Kidney capillary endothelial cell (primary cell): ENCODE data around the gene RAB1A.

Source experiments
- DNase-seq: peaks from one replicate; pipeline ENCODE4 v3.0.0-alpha.2; 2018; ENCODE audit warnings: low spot score

RAB1A gene

DNA sequence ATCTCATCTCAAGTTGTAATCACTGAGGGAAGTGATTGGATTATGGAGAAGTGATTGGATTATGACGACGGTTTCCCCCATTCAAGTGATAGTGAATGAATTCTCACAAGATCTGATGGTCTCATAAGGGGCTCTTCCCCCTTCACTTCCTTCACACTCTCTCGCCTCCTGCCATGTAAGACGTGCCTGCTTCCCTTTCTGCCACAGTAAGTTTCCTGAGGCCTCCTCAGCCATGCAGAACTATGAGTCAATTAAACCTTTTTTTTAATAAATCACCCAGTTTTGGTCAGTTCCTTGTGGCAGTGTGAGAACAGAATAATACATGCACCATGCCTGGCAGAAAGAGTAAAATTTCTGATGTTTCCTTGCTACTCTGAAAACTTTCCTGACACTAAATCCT is 37.1 kb downstream of the RAB1A start:
- no peak for DNase-seq

DNA sequence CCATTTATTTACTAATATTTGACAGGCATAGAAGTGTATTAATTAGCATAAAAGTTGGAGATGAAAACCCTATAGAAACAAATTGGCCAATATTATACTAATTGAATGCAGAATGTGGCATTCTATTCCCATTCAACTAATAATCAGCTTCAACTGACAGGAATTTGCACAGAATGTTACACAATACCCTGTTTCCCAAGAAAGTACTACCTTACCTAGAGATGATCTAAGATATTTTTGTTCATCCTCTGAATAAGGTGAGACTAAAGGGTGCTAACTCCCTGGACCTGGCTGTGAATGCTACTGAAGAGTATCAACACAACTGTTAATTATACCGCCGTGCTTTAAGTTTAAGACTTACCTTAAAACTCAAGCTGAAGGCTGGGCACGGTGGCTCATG is 44.8 kb downstream of the RAB1A start:
- no peak for DNase-seq

DNA sequence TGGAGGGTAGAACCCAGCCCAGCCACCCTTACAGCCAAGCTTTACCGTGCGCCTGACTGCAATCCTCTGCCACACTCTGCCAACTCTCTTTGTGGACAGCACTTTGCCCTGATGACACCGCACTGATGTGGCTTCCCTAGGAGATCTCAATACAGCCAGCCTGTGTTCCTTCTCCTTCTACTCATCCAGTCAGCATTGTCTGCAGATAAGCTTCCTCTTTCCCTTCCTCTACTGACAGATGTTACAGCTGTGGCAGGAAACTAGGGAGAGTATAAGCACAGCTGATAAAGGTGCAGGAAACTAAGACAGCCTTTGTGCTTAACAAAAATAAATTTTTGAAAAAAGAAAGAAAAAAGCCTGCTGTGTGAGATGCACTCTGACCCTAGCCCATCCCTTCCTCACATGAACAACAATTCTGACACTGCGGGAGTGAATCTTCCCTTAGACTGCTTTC is 48.6 kb downstream of the RAB1A start:
- peak; percentile 84 for DNase-seq

DNA sequence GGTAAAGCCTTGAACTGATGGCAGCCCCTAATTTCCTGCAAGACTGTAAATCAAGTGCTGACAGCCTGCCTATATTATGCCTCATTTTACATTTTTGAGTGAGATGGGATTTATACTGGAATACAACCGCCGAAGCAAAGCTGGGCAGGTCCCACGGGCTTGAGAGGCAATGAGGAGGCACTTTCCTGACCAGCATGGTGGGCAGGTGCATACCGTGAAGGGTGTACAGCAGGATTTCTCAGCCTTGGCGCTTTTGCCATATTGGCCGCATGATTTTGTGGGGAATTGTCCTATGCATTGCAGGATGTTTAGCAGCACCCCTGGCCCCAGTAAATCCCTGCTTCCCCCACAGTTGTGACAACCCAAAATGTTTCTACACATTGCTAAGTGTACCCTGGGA is 50.9 kb downstream of the RAB1A start:
- no peak for DNase-seq

DNA sequence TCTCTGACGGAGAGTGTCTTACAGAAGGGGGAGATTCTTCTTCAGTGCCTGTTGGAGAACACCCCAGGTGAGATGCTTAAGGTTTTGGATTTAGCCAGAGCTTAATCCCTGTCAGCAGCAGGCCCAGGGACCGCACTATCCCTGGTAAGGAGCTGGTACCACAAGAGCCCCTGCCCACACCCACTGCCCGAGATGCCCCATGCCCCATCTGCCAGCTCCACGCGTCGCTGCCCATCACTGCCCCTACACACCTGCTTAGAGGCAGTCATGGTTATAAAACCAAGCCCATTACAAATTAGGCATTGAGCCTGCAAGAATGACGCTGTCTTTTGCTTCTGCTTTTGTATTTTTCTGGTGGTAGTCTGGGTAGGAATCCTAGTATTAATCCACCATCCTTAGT is 52.0 kb downstream of the RAB1A start:
- no peak for DNase-seq

DNA sequence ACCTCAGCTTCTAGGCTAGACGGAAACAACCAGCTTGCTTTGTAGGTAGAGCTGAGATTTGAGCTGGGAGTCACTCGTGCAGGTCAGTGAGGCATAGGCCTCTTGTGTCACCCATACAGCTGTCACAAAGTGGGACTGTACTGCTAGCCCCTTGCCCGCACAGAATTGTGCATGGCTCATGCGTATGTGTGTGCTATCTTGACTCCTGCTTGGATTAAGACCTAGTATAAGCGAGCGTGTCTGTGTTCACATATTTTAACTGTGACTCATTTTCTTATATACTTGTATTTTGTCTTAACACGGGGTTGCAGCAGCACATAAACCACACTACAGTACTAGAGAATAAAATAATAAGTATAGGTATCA is 53.6 kb downstream of the RAB1A start:
- peak; percentile 53 for DNase-seq

DNA sequence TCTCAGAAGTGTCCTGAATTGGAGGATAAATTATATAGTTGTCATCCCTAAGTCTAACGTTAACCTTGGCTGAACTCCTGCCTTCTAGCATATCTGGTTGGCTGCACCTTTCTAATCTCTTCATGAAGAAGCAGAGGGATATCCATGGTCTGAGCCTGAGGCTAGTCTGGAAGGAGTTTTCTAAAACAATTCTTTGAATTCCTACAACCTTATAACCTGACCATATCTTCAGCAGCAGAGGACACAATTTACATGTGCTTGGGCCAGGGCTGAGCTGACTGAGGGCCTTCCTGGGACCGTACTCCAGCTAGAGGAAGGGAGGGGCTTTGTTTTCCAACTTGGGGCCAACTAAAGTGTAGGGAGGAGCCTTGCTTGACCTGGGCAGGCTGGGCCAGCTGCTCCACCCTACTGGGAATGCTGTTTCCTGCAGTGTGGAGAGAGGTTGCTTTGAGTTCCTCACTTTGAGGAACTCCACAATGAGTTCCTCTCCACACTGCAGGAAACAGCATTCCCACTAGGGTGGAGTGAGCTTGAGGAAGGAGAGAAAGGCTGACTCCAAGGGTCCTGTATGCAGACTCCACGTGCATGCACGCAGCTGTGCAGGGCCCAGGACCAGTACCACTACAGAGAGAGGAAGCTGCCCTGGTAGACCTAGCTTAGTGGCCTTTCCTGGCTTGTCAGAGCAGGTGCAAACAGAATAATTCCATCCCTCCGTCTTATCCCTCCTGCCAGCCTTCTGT is 54.1 kb downstream of the RAB1A start:
- DNase-seq: peak; percentile 44

DNA sequence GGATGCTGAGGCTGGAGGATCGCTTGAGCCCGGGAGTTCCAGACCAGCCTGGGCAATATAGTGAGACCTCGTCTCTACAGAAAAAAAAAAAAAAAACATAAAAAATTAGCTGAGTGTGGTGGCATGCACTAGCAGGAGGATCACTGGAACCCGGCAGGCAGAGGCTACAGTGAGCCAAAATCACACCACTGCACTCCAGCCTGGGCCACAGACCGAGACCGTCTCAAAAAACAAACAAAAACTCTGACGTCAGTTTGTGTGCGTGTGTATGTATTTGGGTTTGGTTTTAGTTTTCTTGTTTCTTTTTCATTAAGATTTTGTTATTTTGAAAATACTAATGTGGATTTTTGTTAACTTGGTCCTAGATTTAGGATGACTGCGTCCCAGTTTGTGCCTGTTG is 54.7 kb downstream of the RAB1A start:
- no peak for DNase-seq

DNA sequence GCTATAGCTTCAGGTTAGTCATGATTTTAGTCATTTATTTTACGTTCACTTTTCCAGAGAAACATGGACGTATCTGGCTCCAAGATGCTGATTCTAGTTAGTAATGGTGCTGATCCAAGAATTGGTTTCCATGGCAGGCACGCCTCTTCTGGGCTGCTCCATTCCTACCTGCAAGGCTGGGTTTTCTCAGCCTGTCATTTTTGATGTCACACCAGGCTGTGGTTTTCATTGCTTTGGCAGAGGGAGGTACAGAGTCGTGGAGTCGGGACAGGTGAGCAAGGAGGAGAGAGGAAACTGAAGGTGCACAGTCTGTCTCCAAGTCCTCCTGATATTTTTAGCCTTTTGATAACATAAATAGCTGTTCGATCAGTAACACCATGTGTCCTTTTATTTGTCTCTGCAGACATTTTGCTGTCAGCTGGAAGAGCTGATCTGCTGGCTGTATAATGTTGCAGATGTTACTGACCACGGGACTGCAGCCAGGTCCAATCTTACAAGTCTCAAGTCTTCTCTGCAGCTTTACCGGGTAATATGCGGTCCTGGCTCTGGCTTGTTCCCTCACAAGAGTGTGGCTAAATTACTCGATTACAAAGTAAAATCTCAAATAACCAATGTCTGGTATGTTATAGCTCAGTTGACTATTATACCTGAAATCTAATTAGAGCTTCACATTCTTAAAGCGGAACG is 55.9 kb downstream of the RAB1A start:
- DNase-seq: no peak

DNA sequence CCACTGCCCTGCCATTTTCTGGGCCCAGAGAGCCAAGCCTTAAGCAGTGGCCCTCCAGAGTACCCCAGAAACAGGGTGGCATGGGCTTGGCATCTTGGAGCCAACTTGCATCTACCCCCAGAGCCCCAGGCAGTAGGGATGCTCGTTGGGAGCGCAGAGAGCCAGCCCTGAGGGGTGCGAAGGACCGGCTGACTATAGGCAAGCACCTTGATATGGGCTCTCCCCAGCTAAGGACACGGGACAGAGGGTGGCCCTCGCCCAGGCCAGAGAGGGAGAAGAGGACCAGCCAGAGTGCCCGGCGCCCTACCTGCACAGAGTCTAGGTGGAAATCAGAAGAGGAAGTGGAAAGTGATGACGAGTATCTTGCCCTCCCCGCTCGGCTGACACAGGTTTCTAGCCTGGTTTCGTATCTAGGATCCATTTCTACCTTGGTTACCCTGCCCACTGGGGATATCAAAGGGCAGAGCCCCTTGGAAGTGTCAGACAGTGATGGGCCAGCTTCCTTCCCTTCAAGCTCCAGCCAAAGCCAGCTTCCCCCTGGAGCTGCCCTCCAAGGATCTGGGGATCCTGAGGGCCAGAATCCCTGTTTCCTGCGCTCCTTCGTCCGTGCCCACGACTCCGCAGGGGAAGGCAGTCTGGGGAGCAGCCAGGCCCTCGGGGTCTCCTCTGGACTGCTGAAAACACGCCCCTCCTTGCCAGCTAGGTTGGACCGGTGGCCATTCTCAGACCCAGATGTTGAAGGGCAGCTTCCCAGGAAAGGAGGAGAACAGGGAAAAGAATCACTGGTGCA is 57.5 kb downstream of the RAB1A start:
- DNase-seq: no peak

DNA sequence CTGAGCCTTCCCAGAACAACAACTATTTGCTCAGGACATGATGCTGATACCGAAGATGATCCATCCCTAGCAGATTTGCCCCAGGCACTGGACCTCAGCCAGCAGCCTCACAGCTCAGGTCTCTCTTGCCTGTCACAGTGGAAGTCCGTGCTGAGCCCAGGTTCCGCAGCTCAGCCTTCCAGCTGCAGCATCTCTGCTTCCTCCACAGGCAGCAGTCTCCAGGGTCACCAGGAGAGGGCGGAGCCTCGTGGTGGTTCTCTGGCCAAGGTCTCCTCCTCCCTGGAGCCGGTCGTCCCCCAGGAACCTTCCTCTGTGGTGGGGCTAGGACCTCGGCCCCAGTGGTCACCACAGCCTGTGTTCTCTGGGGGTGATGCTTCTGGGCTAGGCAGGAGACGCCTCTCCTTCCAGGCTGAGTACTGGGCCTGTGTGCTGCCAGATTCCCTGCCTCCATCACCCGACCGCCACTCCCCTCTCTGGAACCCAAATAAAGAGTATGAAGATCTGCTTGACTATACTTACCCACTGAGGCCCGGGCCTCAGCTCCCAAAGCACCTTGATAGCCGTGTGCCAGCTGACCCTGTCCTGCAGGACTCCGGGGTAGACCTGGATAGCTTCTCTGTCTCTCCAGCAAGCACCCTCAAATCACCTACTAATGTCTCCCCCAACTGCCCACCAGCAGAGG is 58.3 kb downstream of the RAB1A start:
- DNase-seq: peak; percentile 44

DNA sequence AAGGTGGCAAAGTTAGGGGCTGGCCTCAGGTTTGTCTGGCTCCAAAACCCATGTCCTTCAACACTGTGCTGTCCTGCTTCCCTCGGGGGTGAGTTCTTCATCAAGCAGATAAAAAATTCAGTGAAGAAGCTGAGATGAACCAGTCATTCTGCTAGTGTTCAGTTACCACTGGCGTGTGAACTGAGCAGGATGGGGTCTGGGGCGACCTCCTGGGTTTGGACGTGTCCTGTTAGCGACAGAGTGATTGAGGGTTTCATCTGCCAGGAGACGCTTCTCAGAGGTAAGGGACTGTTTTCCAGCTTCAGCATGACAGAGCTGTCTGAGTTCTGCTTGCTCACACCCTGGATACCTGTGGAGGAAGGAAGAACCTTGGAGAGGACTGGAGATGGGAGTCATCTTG is 59.0 kb downstream of the RAB1A start:
- DNase-seq: no peak

DNA sequence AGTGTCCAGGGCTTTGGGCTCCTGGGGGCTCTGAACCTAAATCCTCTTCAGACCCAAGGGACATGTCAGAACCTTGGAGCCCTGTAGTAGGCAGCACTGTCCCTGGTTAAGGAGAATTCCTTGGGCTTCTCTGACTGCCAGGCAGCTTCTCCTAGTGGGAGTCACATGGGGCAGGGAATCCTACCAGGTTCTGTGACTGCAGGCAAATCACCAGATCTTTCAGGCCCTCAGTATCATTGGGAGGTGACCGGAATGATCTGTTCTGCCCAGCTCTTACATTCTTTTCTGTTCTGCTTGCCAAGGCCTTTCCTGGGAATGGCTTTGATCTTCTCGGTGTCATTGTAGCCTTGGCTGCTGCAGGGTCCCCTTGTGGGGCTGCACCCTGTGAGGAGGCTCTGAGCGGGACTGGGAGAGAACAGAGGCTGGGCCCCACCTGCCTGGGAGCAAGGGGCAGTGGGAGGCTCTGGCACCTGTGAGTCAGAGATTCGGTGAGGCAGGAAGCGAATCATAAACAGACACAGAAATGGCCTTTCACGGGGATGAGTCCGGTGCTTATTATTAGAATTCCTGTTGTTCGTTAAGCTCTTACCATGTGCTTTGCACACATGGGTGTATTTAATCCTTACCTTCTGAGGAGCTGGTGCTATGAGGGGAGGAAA is 59.6 kb downstream of the RAB1A start:
- DNase-seq: peak; percentile 70

DNA sequence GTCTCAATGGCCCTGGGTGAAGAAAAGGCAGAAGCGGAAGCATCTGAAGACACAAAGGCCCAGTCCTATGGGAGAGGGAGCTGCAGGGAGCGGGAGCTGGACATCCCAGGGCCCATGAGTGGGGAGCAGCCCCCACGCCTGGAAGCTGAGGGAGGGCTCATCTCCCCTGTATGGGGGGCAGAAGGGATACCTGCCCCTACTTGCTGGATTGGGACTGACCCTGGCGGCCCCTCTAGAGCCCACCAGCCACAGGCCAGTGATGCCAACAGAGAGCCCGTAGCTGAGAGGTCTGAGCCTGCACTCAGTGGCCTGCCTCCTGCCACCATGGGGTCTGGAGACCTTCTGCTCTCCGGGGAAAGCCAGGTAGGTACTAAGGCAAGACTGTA is 60.5 kb downstream of the RAB1A start:
- no peak for DNase-seq

DNA sequence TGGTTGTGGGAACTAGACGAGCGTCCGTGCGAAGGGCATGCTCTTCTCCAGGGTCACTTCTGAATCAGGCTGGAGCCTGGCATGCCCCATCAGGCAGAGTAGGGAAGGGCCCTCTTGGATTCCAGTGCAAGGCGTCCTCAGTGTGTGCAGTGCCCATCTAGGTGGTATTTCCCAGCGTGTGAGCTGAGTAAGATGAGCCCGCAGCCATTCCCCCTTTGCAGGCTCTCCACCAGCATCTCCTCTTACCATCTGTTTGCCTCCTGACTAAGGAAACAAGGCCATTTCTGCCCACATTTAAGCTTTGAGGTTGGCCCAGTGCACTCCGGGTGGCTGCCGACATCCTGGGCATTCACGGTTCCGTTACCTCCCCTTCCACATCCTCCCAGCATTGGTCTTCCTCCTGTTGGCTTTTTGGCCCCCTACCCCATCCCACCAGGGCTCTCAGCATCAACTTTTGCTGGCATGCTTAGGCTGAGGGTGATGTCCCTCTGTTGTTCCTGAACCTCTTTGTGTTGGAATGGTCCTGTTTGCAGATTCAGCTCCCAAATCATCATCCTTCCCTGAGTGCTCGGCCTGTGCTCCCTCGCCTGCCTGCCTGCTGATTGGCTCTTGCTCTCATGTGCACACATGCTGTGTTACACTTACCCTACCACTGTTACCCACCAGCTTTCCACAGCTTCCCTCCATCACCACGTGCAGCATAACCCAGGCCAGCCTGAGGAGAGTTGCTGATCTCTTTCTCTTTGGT is 61.9 kb downstream of the RAB1A start:
- no peak for DNase-seq

DNA sequence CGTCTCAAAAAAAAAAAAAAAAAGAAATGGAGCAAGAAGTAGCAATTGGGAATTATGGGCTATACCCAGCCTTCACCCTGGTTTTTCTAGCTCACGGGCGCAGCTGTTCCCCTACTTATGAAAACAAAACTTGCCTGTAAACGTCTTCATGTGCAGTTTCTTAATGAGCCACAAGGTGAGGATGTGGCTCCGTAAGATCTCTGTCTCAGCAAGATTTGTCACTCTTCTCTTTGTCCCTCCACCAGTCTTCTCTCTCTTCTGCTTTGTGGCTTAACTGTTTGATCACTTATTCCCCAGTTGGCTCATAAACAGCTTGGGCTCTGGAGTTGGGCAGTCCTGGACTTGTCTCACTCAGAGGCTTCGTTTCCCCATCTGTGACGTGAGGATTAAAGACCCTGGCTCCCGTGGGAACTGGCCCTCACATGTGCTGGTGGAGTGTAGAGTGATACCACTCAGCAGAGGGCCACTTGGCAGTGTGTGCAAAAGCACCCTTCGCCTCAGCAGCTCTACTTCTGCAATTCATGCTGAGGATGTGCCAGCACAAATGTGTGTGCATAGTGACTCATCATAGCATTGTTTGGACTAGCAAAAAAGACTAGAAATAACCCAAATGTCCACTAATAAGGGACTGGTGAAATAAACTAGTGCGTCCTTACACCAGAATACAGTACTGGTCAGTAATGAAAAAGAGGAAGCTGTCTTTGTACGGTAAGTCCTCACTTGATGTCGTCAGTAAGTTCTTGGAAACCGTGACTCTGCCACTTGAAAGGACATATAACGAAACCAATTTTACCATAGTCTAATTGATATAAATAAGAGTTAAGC is 65.0 kb downstream of the RAB1A start:
- peak; percentile 88 for DNase-seq

DNA sequence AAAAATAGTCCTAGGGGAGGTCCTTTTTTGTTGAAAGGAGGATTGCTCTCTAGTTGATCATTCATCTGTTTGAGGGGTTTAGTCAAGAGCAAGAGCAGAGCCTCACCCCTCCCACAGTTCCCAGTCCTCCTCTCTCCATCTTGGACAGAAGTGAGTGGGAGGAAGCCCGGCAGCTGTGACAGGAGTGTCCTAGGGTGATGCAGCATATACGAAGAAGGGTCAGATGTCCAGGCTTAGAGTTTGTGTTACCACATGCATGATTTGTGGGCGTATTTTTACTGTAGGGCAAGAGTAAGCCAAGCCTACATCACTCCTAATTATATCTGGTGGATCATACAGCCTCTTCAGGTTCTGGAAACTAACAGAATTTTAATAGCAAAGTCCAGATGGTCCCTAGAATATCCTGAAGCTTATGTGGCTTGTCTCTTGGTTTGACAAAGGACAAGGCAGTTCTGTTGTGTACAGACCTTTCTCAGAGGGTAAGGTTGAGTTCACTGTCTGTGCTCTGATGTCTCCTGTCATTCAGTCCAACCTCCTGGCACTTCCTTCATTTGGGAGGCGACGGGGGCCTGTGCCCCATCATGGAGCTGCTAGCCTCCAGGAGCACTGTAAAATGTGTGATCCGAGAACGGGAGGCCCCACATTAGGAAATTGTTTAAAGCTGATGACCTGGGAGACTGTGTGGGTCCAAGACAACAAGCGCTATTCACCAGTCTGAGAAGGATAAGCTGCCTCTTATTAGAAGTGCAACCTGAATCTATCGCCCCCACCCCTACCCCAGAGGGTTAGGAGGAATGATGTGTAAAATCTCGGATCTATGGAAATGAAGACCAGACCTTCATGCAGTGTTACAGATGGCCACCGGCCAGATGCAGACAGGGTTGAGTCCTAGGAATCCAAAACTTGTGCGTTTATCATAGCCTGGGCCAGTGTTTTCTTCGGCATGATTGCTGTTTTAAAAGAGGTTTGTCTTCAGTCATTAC is 66.8 kb downstream of the RAB1A start:
- DNase-seq: no peak

DNA sequence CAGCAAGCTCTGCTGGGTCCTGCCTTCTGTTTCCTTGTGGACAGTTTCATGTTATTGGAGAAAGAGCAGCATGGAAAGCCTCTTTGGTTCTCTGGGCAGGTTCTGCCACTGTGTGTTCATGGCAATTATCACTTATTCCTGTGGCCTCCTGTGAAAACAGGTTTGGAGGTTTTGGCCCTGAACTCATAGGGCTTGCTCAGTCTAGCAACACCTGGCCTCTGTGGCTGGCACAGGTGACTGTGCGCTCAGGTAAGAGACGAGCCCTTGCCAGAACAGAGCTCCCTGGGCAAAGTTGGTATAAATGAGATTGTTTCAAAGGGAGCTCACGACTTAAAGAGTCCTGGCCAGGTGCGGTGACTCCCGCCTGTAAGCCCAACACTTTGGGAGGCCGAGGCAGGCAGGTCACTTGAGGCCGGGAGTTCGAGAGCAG is 68.0 kb downstream of the RAB1A start:
- DNase-seq: no peak
